ENCODE results near the gene TBC1D2B.
A peak's percentile ranks its signal among the peaks of the same experiment; 100 is the strongest.

TBC1D2B gene

DNA sequence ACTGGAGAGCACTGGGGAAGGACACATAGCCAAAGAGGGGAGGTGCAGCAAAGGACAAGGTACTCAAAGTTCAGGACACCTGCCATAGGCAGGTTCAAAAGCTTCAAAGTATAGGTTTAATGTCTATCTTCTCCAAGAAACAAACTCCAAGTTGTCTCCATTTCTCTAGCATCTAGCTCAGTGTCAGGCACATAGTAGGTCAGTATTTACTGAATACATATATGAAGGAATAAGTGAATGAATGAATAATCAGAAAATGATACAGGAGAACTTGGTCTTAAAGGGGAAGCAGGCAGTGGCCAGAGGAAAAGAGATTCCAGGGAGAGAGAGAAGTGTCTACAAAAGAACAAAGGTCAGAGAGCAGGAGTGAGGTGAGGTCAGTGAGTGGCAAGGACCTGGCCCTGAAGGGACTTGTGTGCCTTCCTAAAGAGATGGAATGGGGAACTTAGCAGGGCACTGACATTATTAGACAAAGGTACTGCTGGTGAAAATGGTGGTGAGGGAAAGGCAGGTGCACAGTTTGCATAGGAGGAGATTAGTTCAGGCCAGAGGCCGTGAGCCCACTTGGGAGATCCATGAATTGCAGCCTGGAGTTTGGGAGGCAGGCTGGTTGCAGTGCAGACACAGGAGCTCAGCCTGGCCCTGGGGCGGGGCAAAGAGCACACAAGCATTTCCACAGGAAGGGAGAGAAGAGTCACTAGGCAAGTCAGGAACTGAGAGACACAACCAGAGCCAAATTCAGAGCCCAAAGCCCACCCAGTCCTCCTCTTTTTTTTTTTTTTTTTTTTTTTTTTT is 21.4 kb downstream of the TBC1D2B start:
- DNase-seq (ENCODE audit: low read depth in 2 of 2) = peak in 1 of 2 donors; percentile 48
- TF ChIP-seq, protein P1, sequence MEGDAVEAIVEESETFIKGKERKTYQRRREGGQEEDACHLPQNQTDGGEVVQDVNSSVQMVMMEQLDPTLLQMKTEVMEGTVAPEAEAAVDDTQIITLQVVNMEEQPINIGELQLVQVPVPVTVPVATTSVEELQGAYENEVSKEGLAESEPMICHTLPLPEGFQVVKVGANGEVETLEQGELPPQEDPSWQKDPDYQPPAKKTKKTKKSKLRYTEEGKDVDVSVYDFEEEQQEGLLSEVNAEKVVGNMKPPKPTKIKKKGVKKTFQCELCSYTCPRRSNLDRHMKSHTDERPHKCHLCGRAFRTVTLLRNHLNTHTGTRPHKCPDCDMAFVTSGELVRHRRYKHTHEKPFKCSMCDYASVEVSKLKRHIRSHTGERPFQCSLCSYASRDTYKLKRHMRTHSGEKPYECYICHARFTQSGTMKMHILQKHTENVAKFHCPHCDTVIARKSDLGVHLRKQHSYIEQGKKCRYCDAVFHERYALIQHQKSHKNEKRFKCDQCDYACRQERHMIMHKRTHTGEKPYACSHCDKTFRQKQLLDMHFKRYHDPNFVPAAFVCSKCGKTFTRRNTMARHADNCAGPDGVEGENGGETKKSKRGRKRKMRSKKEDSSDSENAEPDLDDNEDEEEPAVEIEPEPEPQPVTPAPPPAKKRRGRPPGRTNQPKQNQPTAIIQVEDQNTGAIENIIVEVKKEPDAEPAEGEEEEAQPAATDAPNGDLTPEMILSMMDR (IDR thresholded peaks at IDR 0.05; ENCODE audit: low read depth, low read length) = no peak
- H3K4me3 ChIP-seq (replicated peaks in 1 of 2; ENCODE audit: low read depth in 2 of 2, low read length in 2 of 2) = no peak overlapping the region

DNA sequence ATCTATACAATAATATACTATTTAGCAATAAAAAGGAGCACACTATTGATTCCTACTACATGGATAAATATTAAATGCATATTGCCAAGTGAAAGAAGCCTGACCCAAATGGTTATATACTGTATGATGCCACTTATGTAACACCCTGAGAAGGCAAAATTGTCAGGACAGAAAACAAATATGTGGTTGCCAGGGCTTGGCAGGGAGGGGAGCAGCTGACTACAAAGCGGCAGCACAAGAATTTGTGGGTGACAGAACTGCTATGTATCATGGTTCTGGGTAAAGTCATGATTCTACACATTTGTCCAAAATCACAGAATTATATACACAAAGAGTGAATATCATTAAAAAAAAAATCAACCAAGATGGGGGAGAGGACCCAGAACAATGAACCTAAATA is 22.5 kb downstream of the TBC1D2B start:
- TF ChIP-seq, protein P1 (IDR thresholded peaks at IDR 0.05; ENCODE audit: low read depth, low read length) = no peak
- no peak for DNase-seq (ENCODE audit: low read depth in 2 of 2)
- H3K4me3 ChIP-seq (replicated peaks in 1 of 2; ENCODE audit: low read depth in 2 of 2, low read length in 2 of 2) = no peak overlapping the region

DNA sequence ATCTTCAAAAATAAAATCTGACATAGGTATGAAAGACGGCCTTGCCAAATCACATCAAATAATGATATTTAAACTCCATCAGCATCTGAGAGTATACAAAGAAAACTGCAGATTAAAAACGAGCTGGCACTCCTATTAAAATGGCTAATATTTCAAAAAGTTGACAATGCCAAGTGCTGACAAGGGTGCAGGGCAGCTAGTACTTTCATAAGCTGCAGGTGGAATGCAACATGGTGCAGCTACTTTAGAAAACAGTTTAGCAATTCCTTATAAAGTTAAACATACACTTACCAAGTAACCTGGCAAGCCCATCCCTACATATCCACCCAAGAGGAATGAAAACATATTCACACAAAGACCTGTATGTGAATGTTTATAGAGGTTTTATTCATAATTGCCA is 23.0 kb downstream of the TBC1D2B start:
- TF ChIP-seq, protein P1 (IDR thresholded peaks at IDR 0.05; ENCODE audit: low read depth, low read length) = no peak

DNA sequence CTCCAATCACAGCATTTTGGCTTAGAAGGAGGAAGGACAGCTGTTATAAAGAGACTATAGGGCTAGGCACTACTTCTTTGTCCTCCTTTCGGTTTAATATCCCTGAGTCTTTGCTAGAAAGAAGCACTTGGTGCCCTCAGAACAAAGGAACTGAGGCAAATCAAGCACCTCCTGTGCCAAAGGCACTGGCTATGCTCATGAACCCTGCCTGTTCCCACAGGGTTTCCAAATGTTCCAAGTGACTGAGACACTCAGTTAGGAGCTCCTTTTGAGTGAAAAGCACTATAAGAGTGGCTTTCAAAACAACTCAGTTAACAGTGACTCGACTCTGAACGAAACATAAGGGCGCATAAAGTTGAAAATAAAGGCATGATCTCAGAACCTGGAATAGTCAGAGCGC is 25.0 kb downstream of the TBC1D2B start:
- no peak overlapping the region for H3K4me3 ChIP-seq (replicated peaks in 1 of 2; ENCODE audit: low read depth in 2 of 2, low read length in 2 of 2)
- DNase-seq (ENCODE audit: low read depth in 2 of 2) = no peak
- TF ChIP-seq, protein P1 (IDR thresholded peaks at IDR 0.05; ENCODE audit: low read depth, low read length) = no peak

More for the DNA sequence above, 23.0 kb downstream of the TBC1D2B start:
- no peak overlapping the region for H3K4me3 ChIP-seq (replicated peaks in 1 of 2; ENCODE audit: low read depth in 2 of 2, low read length in 2 of 2)
- no peak for DNase-seq (ENCODE audit: low read depth in 2 of 2)

DNA sequence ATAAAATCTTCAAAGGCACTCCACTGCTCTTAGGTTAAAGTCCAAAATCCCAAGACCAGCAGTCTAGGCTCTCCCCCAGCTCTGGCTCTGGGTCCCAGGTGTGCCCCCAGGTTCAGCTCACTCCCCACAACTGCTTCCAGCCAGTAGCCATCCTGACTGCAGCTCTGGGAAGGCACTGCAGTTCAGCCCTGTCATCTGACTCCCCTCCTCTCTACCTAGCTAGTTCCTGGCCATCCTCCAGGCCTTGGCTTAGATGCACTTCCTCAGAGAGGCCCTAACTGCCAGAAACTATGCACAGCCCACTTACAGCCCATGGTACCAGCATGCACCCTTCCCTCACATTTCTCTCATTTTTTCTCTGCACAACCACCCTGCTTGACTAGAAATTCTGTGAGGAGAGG is 25.5 kb downstream of the TBC1D2B start:
- no peak overlapping the region for H3K4me3 ChIP-seq (replicated peaks in 1 of 2; ENCODE audit: low read depth in 2 of 2, low read length in 2 of 2)
- TF ChIP-seq, protein P1 (IDR thresholded peaks at IDR 0.05; ENCODE audit: low read depth, low read length) = no peak
- peak; percentile 33 to 69 for DNase-seq (ENCODE audit: low read depth in 2 of 2)

DNA sequence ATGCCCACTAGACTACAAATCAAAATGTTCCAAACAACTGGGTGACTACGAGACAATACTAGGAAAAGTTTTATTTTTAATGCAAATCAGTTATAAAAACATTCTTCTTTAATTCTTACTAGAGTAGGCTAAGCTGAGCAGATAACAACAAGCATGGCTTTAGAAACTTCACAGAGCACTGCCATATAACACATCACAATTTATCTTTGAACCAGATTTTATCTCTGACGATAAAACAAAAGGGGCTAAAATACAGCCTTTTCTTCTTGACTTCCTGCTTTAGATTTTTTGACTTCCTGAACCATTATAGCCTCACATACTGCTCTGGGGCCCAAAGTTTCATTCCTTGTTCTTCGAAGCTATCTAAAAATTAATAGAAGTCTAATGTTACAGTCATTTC is 25.9 kb downstream of the TBC1D2B start:
- TF ChIP-seq, protein P1 (IDR thresholded peaks at IDR 0.05; ENCODE audit: low read depth, low read length) = no peak
- no peak for DNase-seq (ENCODE audit: low read depth in 2 of 2)
- no peak overlapping the region for H3K4me3 ChIP-seq (replicated peaks in 1 of 2; ENCODE audit: low read depth in 2 of 2, low read length in 2 of 2)

Measured in cardiac fibroblast (primary cell).